Caco-2 (cell line): ENCODE data around the gene CFAP99. TPM values are rescaled to one million over a fixed set of nuclear protein-coding genes. Genes with fewer than 3 reads are reported as not detected.

Experiments
- BruUV-seq: library from RNA; stranded (reverse); fragments of 400-500 nt; replicated peaks from 2 replicates; lab custom pipeline; 2021; lab: Mats Ljungman, UMichigan
- CTCF ChIA-PET: fragments of 300-600 bp; sonication (Branson Sonifier 250); formaldehyde crosslinking; loops from one replicate; lab custom pipeline; 2022; ENCODE audit warnings: antibody characterized with exemption; lab: Charles Lee
- POLR2A ChIA-PET: fragments of 300-600 bp; sonication (Branson Sonifier 250); formaldehyde crosslinking; loops from one replicate; lab custom pipeline; 2022; ENCODE audit warnings: antibody characterized with exemption; lab: Charles Lee
- DNase-seq, 2 experiments: peaks; one replicate each; pipeline versions ENCODE4 v3.0.0 to v3.0.0-alpha.2; 2020 to 2022
- H3K27me3 ChIP-seq: replicated peaks from 2 replicates; pipeline ENCODE4 v1.6.0; 2011; ENCODE audit warnings: low read length; ENCODE audit not compliant: control insufficient read depth, insufficient read depth
- H3K36me3 ChIP-seq: 2 replicates; pipeline ENCODE4 v1.5.1; 2011; ENCODE audit warnings: low read length; ENCODE audit not compliant: control insufficient read depth, insufficient read depth
- H3K4me1 ChIP-seq: fragments of 250-450 bp; sonication (Bioruptor Pico); 2 replicates; pipeline ENCODE4 v1.5.1; 2020; ENCODE audit warnings: mild to moderate bottlenecking
- H3K4me3 ChIP-seq: 2 replicates; pipeline ENCODE4 v1.5.1; 2011; ENCODE audit warnings: low read depth, mild to moderate bottlenecking, control low read depth, low read length
- H3K9me3 ChIP-seq: fragments of 250-450 bp; sonication (Bioruptor Pico); 2 replicates; pipeline ENCODE4 v1.5.1; 2020; ENCODE audit warnings: mild to moderate bottlenecking, moderate library complexity
- H3K27ac Mint-ChIP-seq: one replicate; pipeline ENCODE4 v1.8.0; 2022; ENCODE audit warnings: mixed read lengths; ENCODE audit not compliant: unreplicated experiment
- H3K27me3 Mint-ChIP-seq: one replicate; pipeline ENCODE4 v1.8.0; 2022; ENCODE audit warnings: mixed read lengths; ENCODE audit not compliant: insufficient read depth, unreplicated experiment
- H3K36me3 Mint-ChIP-seq: one replicate; pipeline ENCODE4 v1.8.0; 2022; ENCODE audit warnings: mild to moderate bottlenecking, mixed read lengths; ENCODE audit not compliant: insufficient read depth, unreplicated experiment
- H3K4me1 Mint-ChIP-seq: one replicate; pipeline ENCODE4 v1.8.0; 2022; ENCODE audit warnings: low read depth, mixed read lengths; ENCODE audit not compliant: unreplicated experiment
- H3K4me3 Mint-ChIP-seq: one replicate; pipeline ENCODE4 v1.8.0; 2022; ENCODE audit warnings: mild to moderate bottlenecking, moderate library complexity, mixed read lengths; ENCODE audit not compliant: unreplicated experiment
- H3K9me3 Mint-ChIP-seq: one replicate; pipeline ENCODE4 v1.8.0; 2022; ENCODE audit warnings: mixed read lengths; ENCODE audit not compliant: unreplicated experiment
- intact Hi-C: fragments of 100-400 bp; cut with micrococcal nuclease; formaldehyde crosslinking; loops from one replicate; pipeline ENCODE4 v1.10.0; 2022; ENCODE audit not compliant: unreplicated experiment
- total RNA-seq: library from RNA; stranded (reverse); gene quantifications from 2 replicates; pipeline ENCODE4 v1.2.3, GENCODE V29; 2022
- TF ChIP-seq, protein P1 (sequence below), 2 experiments: fragments of 200-600 bp in 1 of 2; IDR thresholded peaks; 1 replicate in 1 of 2; 2 replicates in 1 of 2; pipeline versions ENCODE4 v1.5.1 to v1.8.0; 2011 to 2022; ENCODE audit warnings: antibody characterized with exemption in 1 of 2, control low read depth in 1 of 2, inconsistent platforms in 1 of 2, low read depth in 1 of 2, low read length in 1 of 2, mild to moderate bottlenecking in 1 of 2, moderate library complexity in 1 of 2; ENCODE audit not compliant: insufficient read depth in 1 of 2, severe bottlenecking in 1 of 2, unreplicated experiment in 1 of 2

CFAP99 gene
- total RNA-seq, 1 experiment from 2014 or later = not detected

DNA sequence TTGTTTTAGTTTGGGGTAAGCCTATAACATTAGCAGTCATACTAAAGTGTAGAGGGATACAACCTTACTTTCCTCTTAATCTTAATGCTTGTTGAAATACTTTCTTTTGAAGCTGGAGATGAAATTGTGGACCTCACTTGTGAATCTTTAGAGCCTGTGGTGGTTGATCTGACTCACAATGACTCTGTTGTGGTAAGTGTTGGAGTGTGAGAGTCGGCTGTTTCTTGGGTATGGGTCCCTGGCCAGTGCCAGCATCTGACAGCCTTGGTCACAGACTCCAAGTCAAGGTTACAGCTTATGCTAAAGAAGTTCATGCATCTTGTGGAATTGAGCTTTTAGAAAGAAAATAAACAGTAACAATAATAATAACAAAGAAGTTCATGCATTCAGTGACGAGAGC is 81.8 kb downstream of the CFAP99 start:
- no peak overlapping the region for H3K4me3 Mint-ChIP-seq
- no peak for DNase-seq
- ChIA-PET POLR2A (no interaction called here), CTCF (no interaction called here)
- intact Hi-C loops = no loop called here
- peaks cover 80% of the 10 kb centered on the region for H3K36me3 Mint-ChIP-seq
- no peaks in the 10 kb centered on the region for H3K27me3 Mint-ChIP-seq
- no peaks in the 10 kb centered on the region for H3K4me1 Mint-ChIP-seq
- Histone ChIP-seq H3K4me1 (no peaks in the 10 kb centered on the region), H3K9me3 (no peaks in the 10 kb centered on the region), H3K4me3 (no peak overlapping the region), H3K36me3 (peaks cover 2% of the 10 kb centered on the region), H3K27me3 (no peaks in the 10 kb centered on the region)
- TF ChIP-seq, protein P1, sequence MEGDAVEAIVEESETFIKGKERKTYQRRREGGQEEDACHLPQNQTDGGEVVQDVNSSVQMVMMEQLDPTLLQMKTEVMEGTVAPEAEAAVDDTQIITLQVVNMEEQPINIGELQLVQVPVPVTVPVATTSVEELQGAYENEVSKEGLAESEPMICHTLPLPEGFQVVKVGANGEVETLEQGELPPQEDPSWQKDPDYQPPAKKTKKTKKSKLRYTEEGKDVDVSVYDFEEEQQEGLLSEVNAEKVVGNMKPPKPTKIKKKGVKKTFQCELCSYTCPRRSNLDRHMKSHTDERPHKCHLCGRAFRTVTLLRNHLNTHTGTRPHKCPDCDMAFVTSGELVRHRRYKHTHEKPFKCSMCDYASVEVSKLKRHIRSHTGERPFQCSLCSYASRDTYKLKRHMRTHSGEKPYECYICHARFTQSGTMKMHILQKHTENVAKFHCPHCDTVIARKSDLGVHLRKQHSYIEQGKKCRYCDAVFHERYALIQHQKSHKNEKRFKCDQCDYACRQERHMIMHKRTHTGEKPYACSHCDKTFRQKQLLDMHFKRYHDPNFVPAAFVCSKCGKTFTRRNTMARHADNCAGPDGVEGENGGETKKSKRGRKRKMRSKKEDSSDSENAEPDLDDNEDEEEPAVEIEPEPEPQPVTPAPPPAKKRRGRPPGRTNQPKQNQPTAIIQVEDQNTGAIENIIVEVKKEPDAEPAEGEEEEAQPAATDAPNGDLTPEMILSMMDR (IDR thresholded peaks at IDR 0.05; ENCODE audit: insufficient read depth in 1 of 2, low read depth in 1 of 2, low read length in 1 of 2, severe bottlenecking in 1 of 2, unreplicated experiment in 1 of 2) = no peak
- no peak overlapping the region for H3K27ac Mint-ChIP-seq
- BruUV-seq = no TSS peak
- H3K9me3 Mint-ChIP-seq = no peaks in the 10 kb centered on the region

DNA sequence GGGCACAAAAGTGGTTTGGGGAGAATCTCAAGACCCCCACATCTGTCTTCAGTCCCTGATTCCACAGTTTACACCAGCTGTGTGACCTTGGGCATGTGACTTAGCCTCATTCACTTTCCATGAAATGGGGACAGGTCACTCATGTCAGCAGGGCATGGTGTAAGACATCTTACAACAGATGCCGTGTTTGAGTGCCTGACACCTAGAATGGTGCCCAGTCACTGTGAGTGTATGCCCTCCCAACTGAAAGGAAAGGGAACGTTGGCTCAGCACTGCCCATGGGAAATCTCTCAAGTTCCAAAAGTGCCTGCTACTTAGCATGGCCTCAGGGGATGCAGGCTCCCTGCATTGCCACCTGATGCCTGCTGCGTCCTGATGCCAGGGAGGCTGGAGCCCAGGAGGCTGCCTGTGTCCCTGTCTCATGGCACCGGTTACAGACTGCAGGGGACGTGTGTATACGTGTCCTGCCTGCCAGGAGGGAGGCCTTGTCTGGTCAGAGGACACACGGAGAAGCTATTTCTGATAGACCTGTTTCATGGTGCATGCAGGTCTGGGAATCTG is 82.4 kb downstream of the CFAP99 start:
- Histone ChIP-seq H3K9me3 (no peaks in the 10 kb centered on the region), H3K27me3 (no peaks in the 10 kb centered on the region), H3K4me3 (no peak overlapping the region), H3K36me3 (peaks cover 2% of the 10 kb centered on the region), H3K4me1 (no peaks in the 10 kb centered on the region)
- no peak overlapping the region for H3K27ac Mint-ChIP-seq
- no peaks in the 10 kb centered on the region for H3K27me3 Mint-ChIP-seq
- CTCF ChIA-PET = no interaction called here
- intact Hi-C loops = no loop called here
- TF ChIP-seq, protein P1 (IDR thresholded peaks at IDR 0.05; ENCODE audit: insufficient read depth in 1 of 2, low read depth in 1 of 2, low read length in 1 of 2, severe bottlenecking in 1 of 2, unreplicated experiment in 1 of 2) = no peak
- DNase-seq = no peak
- no peaks in the 10 kb centered on the region for H3K9me3 Mint-ChIP-seq
- BruUV-seq = no TSS peak
- H3K4me1 Mint-ChIP-seq = no peaks in the 10 kb centered on the region
- POLR2A ChIA-PET = no interaction called here
- H3K36me3 Mint-ChIP-seq = peaks cover 80% of the 10 kb centered on the region
- H3K4me3 Mint-ChIP-seq = no peak overlapping the region

DNA sequence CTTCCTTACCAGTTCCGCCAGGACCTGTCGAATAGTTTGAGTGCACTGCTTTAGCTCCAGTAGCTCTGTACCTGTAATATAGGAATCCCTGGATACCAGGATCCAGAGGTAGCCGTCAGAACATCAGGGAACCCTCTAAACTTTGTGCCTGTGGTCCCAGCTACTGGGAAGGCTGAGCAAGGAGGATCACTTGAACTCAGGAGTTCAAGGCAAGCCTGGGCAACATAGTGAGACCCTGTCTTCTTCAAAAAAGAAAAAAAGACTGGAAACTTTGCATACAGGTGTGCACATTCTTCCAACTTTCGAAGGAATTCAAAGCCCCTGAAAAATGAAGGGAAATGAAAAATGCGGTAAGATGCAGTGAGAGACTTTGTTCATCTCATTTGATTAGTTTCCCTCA is 85.1 kb downstream of the CFAP99 start:
- Mint-ChIP-seq H3K27ac (no peak overlapping the region), H3K4me1 (no peaks in the 10 kb centered on the region)

More for the DNA sequence above, 85.1 kb downstream of the CFAP99 start:
- TF ChIP-seq, protein P1 (IDR thresholded peaks at IDR 0.05; ENCODE audit: insufficient read depth in 1 of 2, low read depth in 1 of 2, low read length in 1 of 2, severe bottlenecking in 1 of 2, unreplicated experiment in 1 of 2) = no peak
- CTCF ChIA-PET = interaction anchor here (1.1 kb wide), 1 partner anchor 32 kb away, joined by 3 read pairs; no protein-coding TSS in a partner anchor
- Histone ChIP-seq H3K4me3 (no peak overlapping the region), H3K4me1 (no peaks in the 10 kb centered on the region), H3K27me3 (no peaks in the 10 kb centered on the region), H3K9me3 (no peaks in the 10 kb centered on the region), H3K36me3 (peaks cover 2% of the 10 kb centered on the region)
- no TSS peak for BruUV-seq
- no peak for DNase-seq
- intact Hi-C loops = no loop called here
- Mint-ChIP-seq H3K4me3 (no peak overlapping the region), H3K9me3 (no peaks in the 10 kb centered on the region), H3K27me3 (no peaks in the 10 kb centered on the region), H3K36me3 (peaks cover 77% of the 10 kb centered on the region)
- POLR2A ChIA-PET = no interaction called here
